Spinal cord (tissue), 10 donors: Measurements from ENCODE around the gene CPA2. TPM values are rescaled to one million over a fixed set of nuclear protein-coding genes. Genes with fewer than 3 reads are reported as not detected.
A peak's percentile ranks its signal among the peaks of the same experiment; 100 is the strongest.
"Not testable (repeated sequence)": the region's sequence is repeated elsewhere in the genome, so short reads cannot be mapped to it uniquely, and the experiment has no call there.

Experiments used
- DNase-seq, 6 donors: peaks; one replicate each; pipeline versions ENCODE4 v3.0.0 to v3.0.0-alpha.2; 2013 to 2015; ENCODE audit warnings: low spot score in 6 of 6, low read depth in 4 of 6
- H3K27ac ChIP-seq: one replicate; pipeline ENCODE4 v1.5.1; 2013; ENCODE audit warnings: low read depth, low read length, control low read depth
- H3K27me3 ChIP-seq: one replicate; pipeline ENCODE4 v1.6.1; 2013; ENCODE audit warnings: low read length; ENCODE audit not compliant: control insufficient read depth, insufficient read depth
- H3K36me3 ChIP-seq: one replicate; pipeline ENCODE4 v1.6.1; 2013; ENCODE audit warnings: low read length; ENCODE audit not compliant: control insufficient read depth, insufficient read depth
- H3K4me1 ChIP-seq: one replicate; pipeline ENCODE4 v1.6.1; 2013; ENCODE audit warnings: low read length; ENCODE audit not compliant: control insufficient read depth, insufficient read depth
- H3K4me3 ChIP-seq: one replicate; pipeline ENCODE4 v1.5.1; 2013; ENCODE audit warnings: low read depth, low read length, control low read depth
- H3K9me3 ChIP-seq: one replicate; pipeline ENCODE4 v1.6.1; 2013; ENCODE audit warnings: low read length; ENCODE audit not compliant: control insufficient read depth, insufficient read depth
- whole genome bisulfite sequencing: methylation state at CpG from one replicate; pipeline ENCODE4 v1.1.5; 2013; ENCODE audit warnings: missing lambda C conversion rate; ENCODE audit not compliant: insufficient coverage; 5-methylcytosine and 5-hydroxymethylcytosine counted together
- polyA plus RNA-seq, 2 donors: library from polyadenylated mRNA; unstranded; fragments of 120-200 nt; gene quantifications; one replicate each; pipeline ENCODE4 v1.2.1, GENCODE V29; 2013; ENCODE audit not compliant: insufficient read length in 2 of 2
- total RNA-seq, 2 donors: library from RNA; depleted of rRNA in 1 of 2; stranded (reverse); fragments of 120-200 nt in 1 of 2; fragments of >200 nt in 1 of 2; gene quantifications; one replicate each; pipeline versions ENCODE4 v1.2.3 to v1.2.4, GENCODE V29; 2013 to 2014
- donor health status: healthy.

The CPA2 gene
- total and polyA plus RNA-seq, 4 donors, result 0.21 to 0.39 (median 0.35) TPM; not detected in 1

DNA sequence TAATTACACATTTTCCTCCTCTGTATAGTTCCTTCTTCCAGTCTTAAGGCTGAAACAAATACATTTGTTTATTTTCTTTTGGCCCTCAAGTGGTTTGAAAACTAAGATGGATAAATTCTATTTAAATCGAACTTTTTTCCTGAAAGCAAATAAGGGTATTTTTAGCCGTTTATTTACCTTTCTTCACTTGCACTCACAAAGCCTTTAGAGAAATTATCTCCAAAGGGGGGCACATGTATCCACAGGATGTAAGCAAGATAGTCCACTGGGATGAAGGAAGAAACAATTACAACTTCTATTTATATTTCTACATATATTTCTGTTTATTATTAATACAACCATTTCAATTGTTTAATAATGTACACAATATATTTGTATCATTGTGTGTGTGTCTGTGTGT is 36.5 kb downstream of the CPA2 start:
- no CpG with 5 or more reads among the region's 2 CpGs for WGBS
- Histone ChIP-seq H3K27ac (no peak overlapping the region), H3K4me3 (no peak overlapping the region), H3K36me3 (no peaks in the 10 kb centered on the region), H3K9me3 (no peaks in the 10 kb centered on the region), H3K27me3 (no peaks in the 10 kb centered on the region), H3K4me1 (peaks cover 18% of the 10 kb centered on the region)
- no peak for DNase-seq

DNA sequence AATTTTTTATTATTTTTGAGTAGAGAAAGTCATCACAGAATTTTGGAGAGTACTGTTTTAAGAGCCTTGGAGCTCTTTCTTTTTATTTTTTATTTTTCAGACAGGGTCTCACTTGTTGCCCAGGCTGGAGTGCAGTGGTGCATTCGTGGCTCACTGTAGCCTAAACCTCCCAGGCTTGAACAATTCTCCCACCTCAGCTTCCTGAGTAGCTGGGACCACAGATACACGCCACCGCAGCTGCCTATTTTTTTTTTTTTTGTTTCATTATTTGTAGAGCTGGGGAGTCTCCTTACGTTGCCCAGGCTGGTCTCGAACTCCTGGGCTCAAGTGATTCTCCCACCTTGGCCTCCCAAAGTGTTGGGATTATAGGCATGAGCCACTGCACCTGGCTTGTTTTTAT is 36.9 kb downstream of the CPA2 start:
- no CpG with 5 or more reads among the region's 5 CpGs for WGBS
- no peaks in the 10 kb centered on the region for H3K36me3 ChIP-seq

DNA sequence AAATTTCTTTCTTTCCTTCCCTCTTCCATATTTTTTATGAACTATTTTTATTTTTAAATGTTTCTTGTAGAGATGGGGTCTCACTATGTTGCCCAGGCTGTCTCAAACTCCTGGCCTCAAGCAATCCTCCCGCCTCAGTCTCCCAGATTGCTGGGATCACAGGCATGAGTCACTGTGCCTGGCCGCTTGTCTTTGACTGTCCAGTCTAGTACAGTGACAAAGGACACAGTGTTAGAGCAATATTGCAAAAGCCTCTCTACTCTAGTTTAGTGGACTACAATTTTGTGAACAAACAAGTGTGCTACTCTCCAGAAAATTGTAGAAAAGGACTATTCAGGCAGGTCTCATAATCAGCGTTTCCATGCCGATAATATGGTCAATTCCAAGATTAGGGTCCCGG is 37.3 kb downstream of the CPA2 start:
- H3K27ac ChIP-seq, result no peak overlapping the region
- H3K36me3 ChIP-seq, result no peaks in the 10 kb centered on the region
- H3K4me1 ChIP-seq, result peaks cover 18% of the 10 kb centered on the region
- 95% methylated on average over 4 of the region's 5 CpGs for WGBS
- no peaks in the 10 kb centered on the region for H3K27me3 ChIP-seq
- H3K9me3 ChIP-seq, result no peaks in the 10 kb centered on the region
- H3K4me3 ChIP-seq, result no peak overlapping the region
- no peak for DNase-seq

More for the DNA sequence above, 36.9 kb downstream of the CPA2 start:
- Histone ChIP-seq H3K27me3 (no peaks in the 10 kb centered on the region), H3K4me1 (peaks cover 18% of the 10 kb centered on the region), H3K9me3 (no peaks in the 10 kb centered on the region), H3K27ac (no peak overlapping the region), H3K4me3 (no peak overlapping the region)
- DNase-seq, result no peak

DNA sequence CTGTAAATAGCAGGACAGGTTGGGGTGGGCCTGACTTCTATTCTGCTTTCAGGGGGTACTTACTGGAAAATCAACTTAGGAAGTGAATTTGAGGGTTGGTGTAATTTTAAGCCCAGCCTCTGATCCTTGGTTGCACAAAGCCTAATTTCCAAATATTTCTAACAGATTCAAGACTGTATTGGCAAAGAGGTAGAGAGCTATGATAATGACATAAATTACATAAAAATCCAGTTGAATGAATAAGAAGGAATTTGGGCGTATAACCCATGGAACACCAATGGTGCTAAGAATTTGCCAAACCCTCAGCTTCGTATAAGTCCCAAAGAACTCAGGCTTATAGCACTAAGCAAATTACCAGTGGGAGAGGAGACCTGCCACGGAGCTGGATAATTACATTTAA is 38.2 kb downstream of the CPA2 start:
- no peaks in the 10 kb centered on the region for H3K9me3 ChIP-seq
- WGBS, result no CpG with 5 or more reads among the region's 3 CpGs
- no peak overlapping the region for H3K4me3 ChIP-seq
- H3K4me1 ChIP-seq, result peaks cover 18% of the 10 kb centered on the region
- H3K27ac ChIP-seq, result no peak overlapping the region
- no peaks in the 10 kb centered on the region for H3K36me3 ChIP-seq
- H3K27me3 ChIP-seq, result no peaks in the 10 kb centered on the region
- no peak for DNase-seq

DNA sequence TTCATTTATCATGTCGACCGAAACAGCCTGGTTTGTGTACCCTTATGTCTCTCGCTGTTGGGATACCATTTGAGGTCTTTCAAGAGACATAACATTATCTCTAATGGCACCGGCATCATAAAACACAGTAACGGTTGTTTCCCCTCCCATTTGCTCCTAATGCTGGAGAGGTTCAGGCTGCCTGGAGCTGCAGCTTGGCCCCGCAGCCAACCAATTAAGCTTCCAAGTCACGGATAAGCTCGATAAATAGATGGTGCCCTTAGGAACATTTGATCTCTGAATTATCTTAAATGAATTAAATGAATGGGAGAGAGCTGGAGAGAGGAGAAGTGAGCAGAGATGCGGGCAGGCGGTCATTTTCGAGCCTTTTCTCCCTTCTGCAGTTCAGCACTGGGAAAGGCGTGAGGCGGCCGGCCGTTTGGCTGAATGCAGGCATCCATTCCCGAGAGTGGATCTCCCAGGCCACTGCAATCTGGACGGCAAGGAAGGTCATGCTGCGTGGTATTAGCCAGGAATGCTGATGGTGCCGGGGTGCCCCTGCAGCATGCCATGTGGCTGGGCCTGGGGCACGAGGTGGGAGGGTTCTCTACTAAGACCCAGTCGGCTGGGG is 38.9 kb downstream of the CPA2 start:
- 31% methylated on average over 18 of the region's 21 CpGs for WGBS
- H3K4me3 ChIP-seq, result no peak overlapping the region
- peak in 4 of 6 donors; percentile 36 to 96 (median 52) for DNase-seq
- H3K36me3 ChIP-seq, result no peaks in the 10 kb centered on the region
- no peaks in the 10 kb centered on the region for H3K9me3 ChIP-seq
- H3K27me3 ChIP-seq, result no peaks in the 10 kb centered on the region
- no peak overlapping the region for H3K27ac ChIP-seq
- peaks cover 18% of the 10 kb centered on the region for H3K4me1 ChIP-seq

DNA sequence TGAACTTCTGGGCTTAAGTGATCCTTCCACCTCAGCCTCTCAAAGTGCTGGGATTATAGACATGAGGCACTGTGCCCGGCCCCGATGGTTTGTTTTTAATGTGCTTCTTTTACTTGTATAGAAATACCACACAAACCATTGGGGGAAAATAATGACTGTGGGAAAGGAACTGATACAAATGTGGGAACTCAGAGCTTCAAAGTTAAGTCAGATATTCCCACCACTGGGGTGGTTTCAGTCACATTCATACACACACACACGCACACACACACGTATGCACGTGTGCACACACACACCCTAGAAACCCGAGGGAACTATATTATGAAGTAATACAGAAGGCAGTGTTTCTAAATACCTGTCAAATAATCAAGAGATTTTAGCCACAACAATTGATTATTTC is 43.3 kb downstream of the CPA2 start:
- Histone ChIP-seq H3K9me3 (no peaks in the 10 kb centered on the region), H3K27me3 (no peaks in the 10 kb centered on the region), H3K36me3 (no peaks in the 10 kb centered on the region), H3K4me1 (peaks cover 14% of the 10 kb centered on the region), H3K4me3 (no peak overlapping the region), H3K27ac (no peak overlapping the region)
- DNase-seq, result no peak
- WGBS, result no CpG with 5 or more reads among the region's 6 CpGs

DNA sequence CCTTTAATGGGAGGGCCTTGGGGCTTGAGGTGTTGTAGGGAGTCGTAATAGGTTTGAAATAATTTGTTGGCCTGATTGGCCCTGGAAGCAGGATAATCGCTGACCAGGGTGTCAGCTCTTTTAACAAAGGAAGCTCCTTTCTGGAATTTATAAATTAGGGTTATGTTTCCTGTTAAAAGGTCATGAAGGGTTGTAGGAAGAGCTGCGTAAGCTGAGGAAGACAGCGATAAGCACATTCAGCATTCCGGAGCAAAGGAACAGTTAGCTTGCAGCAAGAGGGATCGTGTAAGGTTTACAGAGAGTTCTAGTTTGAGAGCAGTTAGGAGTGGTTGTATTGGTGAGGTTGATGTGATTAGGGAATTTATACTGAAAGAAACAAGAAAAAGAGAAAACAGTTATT is 47.6 kb downstream of the CPA2 start:
- 95% methylated on average over 6 of the region's 6 CpGs for WGBS
- no peak overlapping the region for H3K27ac ChIP-seq
- H3K36me3 ChIP-seq, result no peaks in the 10 kb centered on the region
- no peak overlapping the region for H3K4me3 ChIP-seq
- no peak for DNase-seq
- no peaks in the 10 kb centered on the region for H3K4me1 ChIP-seq
- no peaks in the 10 kb centered on the region for H3K9me3 ChIP-seq
- H3K27me3 ChIP-seq, result no peaks in the 10 kb centered on the region

DNA sequence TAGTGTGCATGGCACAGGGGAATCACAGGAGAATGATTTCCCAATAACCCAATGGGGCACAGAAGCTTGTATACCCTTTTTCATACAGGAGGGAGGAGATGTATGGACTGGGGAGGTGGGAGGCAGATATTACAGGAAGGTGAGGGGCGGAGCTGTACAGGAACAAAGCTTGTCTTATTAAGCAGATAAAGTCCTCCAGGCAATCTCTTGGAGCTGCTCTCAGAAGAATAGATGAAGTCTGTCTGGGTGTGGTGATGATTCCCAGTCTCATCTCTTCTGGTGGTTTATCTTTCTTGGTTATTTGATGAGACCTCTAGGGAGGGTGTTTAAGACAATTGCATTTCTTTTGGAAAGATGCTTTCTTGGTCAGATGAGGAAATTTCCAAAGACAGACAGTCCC is 52.9 kb downstream of the CPA2 start:
- Histone ChIP-seq H3K36me3 (no peaks in the 10 kb centered on the region), H3K27me3 (no peaks in the 10 kb centered on the region), H3K9me3 (no peaks in the 10 kb centered on the region), H3K4me1 (peaks cover 3% of the 10 kb centered on the region), H3K27ac (no peak overlapping the region), H3K4me3 (no peak overlapping the region)
- no peak for DNase-seq
- 83% methylated on average over 1 of the region's 1 CpG for WGBS

DNA sequence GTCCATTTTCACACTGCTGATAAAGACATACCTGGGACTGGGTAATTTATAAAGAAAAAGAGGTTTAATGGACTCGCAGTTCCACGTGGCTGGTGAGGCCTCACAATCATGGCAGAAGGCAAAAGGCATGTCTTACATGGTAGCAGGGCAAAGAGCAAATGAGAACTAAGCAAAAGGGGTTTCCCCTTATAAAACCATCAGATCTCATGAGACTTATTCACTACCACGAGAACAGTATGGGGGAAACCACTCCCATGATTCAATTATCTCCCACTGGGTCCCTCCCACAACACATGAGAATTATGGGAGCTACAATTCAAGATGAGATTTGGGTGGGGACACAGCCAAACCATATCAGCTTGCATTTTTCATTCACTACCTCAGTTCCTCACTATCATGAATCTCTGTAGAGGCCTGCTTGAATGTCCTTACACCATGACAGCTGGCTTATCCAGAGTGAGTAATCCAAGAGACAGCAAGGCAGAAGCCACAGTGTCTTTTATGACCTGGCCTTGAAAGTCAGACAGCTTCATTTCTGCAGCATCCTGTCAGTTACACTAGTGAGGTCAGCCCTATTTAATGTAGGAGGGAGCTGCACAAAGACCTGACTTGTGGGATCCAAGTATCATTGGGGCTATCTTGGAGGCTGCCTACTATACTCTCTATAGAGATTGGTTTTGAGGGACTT is 55.0 kb downstream of the CPA2 start:
- not testable (repeated sequence) for H3K4me1 ChIP-seq, H3K36me3 ChIP-seq, H3K9me3 ChIP-seq, DNase-seq, H3K27ac ChIP-seq, H3K4me3 ChIP-seq, H3K27me3 ChIP-seq
- no CpG with 5 or more reads among the region's 3 CpGs for WGBS

DNA sequence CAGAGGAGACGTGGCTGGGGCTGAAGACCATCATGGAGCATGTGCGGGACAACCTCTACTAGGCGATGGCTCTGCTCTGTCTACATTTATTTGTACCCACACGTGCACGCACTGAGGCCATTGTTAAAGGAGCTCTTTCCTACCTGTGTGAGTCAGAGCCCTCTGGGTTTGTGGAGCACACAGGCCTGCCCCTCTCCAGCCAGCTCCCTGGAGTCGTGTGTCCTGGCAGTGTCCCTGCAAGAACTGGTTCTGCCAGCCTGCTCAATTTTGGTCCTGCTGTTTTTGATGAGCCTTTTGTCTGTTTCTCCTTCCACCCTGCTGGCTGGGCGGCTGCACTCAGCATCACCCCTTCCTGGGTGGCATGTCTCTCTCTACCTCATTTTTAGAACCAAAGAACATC is 56.0 kb downstream of the CPA2 start:
- peaks cover 7% of the 10 kb centered on the region for H3K4me1 ChIP-seq
- H3K27me3 ChIP-seq, result no peaks in the 10 kb centered on the region
- no peak for DNase-seq
- no peaks in the 10 kb centered on the region for H3K9me3 ChIP-seq
- WGBS, result 89% methylated on average over 7 of the region's 7 CpGs
- no peak overlapping the region for H3K4me3 ChIP-seq
- no peaks in the 10 kb centered on the region for H3K36me3 ChIP-seq
- H3K27ac ChIP-seq, result no peak overlapping the region
